ENCODE data around the gene MMP15.

DNA sequence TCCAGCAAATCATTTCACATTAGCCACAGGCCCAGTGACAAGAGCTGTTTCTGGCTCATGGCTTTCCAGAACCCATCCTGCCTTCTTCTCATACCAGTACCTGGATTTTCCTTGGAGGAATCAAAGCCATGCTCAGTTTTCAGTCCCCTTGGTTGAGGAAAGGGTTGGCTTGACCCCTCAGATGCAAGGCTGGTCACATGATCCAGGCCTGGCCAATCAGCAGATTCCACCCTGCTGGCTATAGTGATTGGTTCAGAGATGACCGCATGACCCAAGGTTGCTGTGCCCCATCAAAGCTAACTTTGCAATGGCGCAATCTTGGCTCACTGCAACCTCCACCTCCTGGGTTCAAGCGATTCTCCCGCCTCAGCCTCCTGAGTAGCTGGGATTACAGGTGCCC is 45.0 kb downstream of the MMP15 start:
- TF ChIP-seq, protein P1, sequence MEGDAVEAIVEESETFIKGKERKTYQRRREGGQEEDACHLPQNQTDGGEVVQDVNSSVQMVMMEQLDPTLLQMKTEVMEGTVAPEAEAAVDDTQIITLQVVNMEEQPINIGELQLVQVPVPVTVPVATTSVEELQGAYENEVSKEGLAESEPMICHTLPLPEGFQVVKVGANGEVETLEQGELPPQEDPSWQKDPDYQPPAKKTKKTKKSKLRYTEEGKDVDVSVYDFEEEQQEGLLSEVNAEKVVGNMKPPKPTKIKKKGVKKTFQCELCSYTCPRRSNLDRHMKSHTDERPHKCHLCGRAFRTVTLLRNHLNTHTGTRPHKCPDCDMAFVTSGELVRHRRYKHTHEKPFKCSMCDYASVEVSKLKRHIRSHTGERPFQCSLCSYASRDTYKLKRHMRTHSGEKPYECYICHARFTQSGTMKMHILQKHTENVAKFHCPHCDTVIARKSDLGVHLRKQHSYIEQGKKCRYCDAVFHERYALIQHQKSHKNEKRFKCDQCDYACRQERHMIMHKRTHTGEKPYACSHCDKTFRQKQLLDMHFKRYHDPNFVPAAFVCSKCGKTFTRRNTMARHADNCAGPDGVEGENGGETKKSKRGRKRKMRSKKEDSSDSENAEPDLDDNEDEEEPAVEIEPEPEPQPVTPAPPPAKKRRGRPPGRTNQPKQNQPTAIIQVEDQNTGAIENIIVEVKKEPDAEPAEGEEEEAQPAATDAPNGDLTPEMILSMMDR (IDR thresholded peaks at IDR 0.05) = no peak
- no peak for TF ChIP-seq POLR2A (IDR thresholded peaks at IDR 0.05)
- no peak for TF ChIP-seq POLR2AphosphoS5 (IDR thresholded peaks at IDR 0.05)
